Parathyroid adenoma (tissue), 2 donors: ENCODE results near the gene ARHGEF11.

Experiments used
- H2AFZ ChIP-seq: fragments of 300-600 bp; sonication (generic); one replicate; pipeline ENCODE4 v1.7.0; 2017; ENCODE audit warnings: antibody characterized with exemption, mild to moderate bottlenecking
- H3K27ac ChIP-seq: fragments of 300-600 bp; sonication (generic); one replicate; pipeline ENCODE4 v1.7.0; 2017
- H3K27me3 ChIP-seq: fragments of 300-600 bp; sonication (generic); one replicate; pipeline ENCODE4 v1.7.0; 2017; ENCODE audit warnings: low read length; ENCODE audit not compliant: control insufficient read depth, insufficient read depth
- H3K36me3 ChIP-seq: fragments of 300-600 bp; sonication (generic); one replicate; pipeline ENCODE4 v1.7.0; 2017; ENCODE audit warnings: low read length; ENCODE audit not compliant: control insufficient read depth, insufficient read depth
- H3K4me1 ChIP-seq: fragments of 300-600 bp; sonication (generic); one replicate; pipeline ENCODE4 v1.7.0; 2017; ENCODE audit warnings: control low read depth
- H3K4me2 ChIP-seq: fragments of 300-600 bp; sonication (generic); one replicate; pipeline ENCODE4 v1.7.0; 2017; ENCODE audit warnings: low read length
- H3K4me3 ChIP-seq: fragments of 300-600 bp; sonication (generic); one replicate; pipeline ENCODE4 v1.7.0; 2017; ENCODE audit warnings: low read depth, low read length
- H3K79me2 ChIP-seq: fragments of 300-600 bp; sonication (generic); one replicate; pipeline ENCODE4 v1.7.0; 2017; ENCODE audit warnings: control low read depth
- H3K9ac ChIP-seq: fragments of 300-600 bp; sonication (generic); one replicate; pipeline ENCODE4 v1.7.0; 2017; ENCODE audit warnings: mild to moderate bottlenecking
- H3K9me3 ChIP-seq: fragments of 300-600 bp; sonication (generic); one replicate; pipeline ENCODE4 v1.7.0; 2017; ENCODE audit warnings: low read length; ENCODE audit not compliant: control insufficient read depth
- TF ChIP-seq, protein P1 (sequence below): fragments of 300-600 bp; sonication (generic); IDR thresholded peaks from one replicate; pipeline ENCODE4 v1.7.0; 2017; ENCODE audit warnings: antibody characterized with exemption, mild to moderate bottlenecking
- donor health status: primary hyperparathyroidism.

Gene ARHGEF11

DNA sequence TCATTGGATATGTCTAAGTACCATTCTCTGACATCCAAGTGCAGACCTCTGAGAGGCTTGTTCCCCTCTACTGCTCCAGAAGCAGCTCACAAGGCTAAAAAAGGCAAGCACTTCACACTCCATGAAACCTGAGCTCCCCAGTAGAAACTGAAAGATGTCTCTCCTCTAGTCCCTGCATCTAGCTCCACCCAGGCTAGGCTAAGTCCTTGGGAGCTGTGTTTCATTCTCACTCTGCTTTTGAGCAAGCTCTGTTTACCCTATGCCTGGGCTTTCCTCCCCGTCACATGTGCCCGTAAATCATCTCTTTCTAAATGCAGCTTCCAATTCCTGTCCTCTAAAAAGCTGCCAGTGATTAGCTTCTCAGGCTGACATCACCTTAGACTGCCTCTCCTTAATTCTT, 86.1 kb downstream of the ARHGEF11 start:
- Histone ChIP-seq H3K4me2 (no peak overlapping the region), H3K9me3 (no peaks in the 10 kb centered on the region), H3K9ac (no peak overlapping the region), H3K27me3 (no peaks in the 10 kb centered on the region), H3K27ac (no peak overlapping the region), H3K4me3 (no peak overlapping the region), H3K79me2 (no peaks in the 10 kb centered on the region), H3K36me3 (no peaks in the 10 kb centered on the region), H2AFZ (no peak overlapping the region), H3K4me1 (no peaks in the 10 kb centered on the region)
- TF ChIP-seq, protein P1, sequence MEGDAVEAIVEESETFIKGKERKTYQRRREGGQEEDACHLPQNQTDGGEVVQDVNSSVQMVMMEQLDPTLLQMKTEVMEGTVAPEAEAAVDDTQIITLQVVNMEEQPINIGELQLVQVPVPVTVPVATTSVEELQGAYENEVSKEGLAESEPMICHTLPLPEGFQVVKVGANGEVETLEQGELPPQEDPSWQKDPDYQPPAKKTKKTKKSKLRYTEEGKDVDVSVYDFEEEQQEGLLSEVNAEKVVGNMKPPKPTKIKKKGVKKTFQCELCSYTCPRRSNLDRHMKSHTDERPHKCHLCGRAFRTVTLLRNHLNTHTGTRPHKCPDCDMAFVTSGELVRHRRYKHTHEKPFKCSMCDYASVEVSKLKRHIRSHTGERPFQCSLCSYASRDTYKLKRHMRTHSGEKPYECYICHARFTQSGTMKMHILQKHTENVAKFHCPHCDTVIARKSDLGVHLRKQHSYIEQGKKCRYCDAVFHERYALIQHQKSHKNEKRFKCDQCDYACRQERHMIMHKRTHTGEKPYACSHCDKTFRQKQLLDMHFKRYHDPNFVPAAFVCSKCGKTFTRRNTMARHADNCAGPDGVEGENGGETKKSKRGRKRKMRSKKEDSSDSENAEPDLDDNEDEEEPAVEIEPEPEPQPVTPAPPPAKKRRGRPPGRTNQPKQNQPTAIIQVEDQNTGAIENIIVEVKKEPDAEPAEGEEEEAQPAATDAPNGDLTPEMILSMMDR, result no peak

DNA sequence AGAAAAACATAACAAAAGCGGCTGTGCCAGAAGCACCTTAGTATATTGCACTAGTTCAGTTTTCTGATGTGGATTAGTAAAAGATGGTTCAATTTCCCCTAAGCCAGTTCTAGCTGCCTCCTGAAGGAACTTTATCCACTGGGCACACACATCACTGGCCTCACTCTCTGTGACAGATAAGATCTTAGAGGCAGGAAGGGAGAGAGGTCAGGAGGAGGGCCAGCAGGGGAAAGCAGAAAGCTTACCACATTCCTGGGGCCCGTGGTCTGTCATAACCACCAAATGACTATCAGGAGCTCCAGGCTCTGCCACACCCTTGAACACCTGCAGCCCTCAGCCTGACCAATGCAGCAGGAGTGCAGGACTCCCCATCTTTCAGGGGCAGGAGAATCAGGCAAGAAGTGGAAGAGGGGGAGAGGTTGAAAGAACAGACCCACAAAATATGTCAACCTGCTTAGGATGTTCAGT, 87.3 kb downstream of the ARHGEF11 start:
- Histone ChIP-seq H3K9ac (no peak overlapping the region), H2AFZ (no peak overlapping the region), H3K9me3 (no peaks in the 10 kb centered on the region), H3K4me2 (no peak overlapping the region), H3K4me1 (no peaks in the 10 kb centered on the region), H3K4me3 (no peak overlapping the region), H3K27me3 (no peaks in the 10 kb centered on the region), H3K36me3 (no peaks in the 10 kb centered on the region), H3K79me2 (no peaks in the 10 kb centered on the region), H3K27ac (no peak overlapping the region)
- TF ChIP-seq, protein P1, result no peak

DNA sequence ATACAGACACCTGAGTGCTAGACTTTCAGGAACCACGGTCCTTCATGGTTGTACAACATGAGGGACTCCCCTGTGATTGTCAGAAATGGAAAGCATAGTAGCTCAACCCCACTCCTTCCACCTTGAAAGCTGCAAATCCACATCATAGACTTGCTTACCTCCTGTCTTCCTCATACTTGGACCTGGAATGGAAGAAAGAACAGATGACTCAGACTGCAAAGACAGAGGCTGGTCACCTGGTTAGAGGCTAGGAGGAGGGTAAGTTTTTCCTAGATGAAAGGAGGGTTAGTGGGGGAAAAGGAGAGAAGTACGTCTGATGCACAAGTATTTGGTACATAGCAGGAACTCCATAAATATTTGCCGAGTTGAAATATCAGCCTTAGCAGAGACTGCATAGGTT, 87.9 kb downstream of the ARHGEF11 start:
- Histone ChIP-seq H2AFZ (no peak overlapping the region), H3K4me2 (no peak overlapping the region), H3K9ac (no peak overlapping the region), H3K36me3 (no peaks in the 10 kb centered on the region), H3K27ac (no peak overlapping the region), H3K4me3 (no peak overlapping the region), H3K9me3 (no peaks in the 10 kb centered on the region), H3K79me2 (no peaks in the 10 kb centered on the region), H3K4me1 (no peaks in the 10 kb centered on the region), H3K27me3 (no peaks in the 10 kb centered on the region)
- TF ChIP-seq, protein P1, result no peak

DNA sequence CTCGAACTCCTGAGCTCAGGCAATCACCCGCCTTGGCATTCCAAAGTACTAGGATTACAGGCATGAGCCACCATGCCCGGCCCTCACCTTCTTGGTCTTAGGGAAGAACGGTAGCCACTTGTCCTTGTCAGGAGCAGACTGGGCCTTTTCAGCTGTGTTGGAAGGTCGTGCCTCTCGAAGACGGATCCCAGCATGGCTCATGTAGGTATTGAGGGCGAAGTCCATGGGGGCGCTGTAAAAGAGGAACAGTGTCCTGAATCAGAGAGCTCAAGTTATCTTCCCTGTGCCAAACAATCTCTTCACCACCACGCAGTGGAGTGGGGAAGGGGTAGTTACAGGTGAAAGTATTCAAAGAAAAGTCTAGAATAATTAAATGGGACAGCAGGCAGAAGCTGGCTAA, 89.2 kb downstream of the ARHGEF11 start:
- Histone ChIP-seq H3K27me3 (no peaks in the 10 kb centered on the region), H2AFZ (no peak overlapping the region), H3K9ac (no peak overlapping the region), H3K36me3 (no peaks in the 10 kb centered on the region), H3K9me3 (no peaks in the 10 kb centered on the region), H3K27ac (no peak overlapping the region), H3K4me3 (no peak overlapping the region), H3K79me2 (no peaks in the 10 kb centered on the region), H3K4me2 (no peak overlapping the region), H3K4me1 (no peaks in the 10 kb centered on the region)
- TF ChIP-seq, protein P1, result no peak

DNA sequence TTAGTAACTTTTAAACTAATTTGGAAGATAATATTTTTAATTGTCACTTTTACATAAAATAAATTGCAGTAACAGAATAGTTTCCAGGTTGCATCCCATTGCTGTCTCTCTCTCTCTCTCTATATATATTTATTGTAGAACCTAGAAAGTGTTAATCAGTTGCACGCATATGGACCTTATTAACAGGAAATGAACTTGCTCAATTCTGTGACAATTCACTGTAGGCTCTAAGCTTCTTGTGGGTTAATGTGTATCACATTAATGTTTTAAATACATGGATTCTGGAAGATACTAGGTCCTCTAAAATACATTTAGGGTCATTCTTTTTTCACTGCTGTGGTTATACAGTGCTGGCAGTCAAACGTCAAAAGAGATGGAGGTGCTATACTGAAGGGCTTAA, 92.0 kb downstream of the ARHGEF11 start:
- H3K4me1 ChIP-seq, result no peaks in the 10 kb centered on the region
- no peak overlapping the region for H3K4me2 ChIP-seq
- TF ChIP-seq, protein P1, result no peak
- H3K27ac ChIP-seq, result no peak overlapping the region
- no peak overlapping the region for H3K9ac ChIP-seq
- no peak overlapping the region for H2AFZ ChIP-seq
- no peak overlapping the region for H3K4me3 ChIP-seq
- H3K9me3 ChIP-seq, result no peaks in the 10 kb centered on the region
- H3K79me2 ChIP-seq, result no peaks in the 10 kb centered on the region
- H3K27me3 ChIP-seq, result no peaks in the 10 kb centered on the region
- H3K36me3 ChIP-seq, result no peaks in the 10 kb centered on the region
